ENCODE measurements around the gene EGFR. TPM values are rescaled to one million over a fixed set of nuclear protein-coding genes. Genes with fewer than 3 reads are reported as not detected.

The EGFR gene
- total RNA-seq, 1 experiment from 2014 or later: not detected

- Histone ChIP-seq H3K9me3 (ENCODE audit: low read length) (no peaks in the 10 kb centered on the region), H3K4me3 (ENCODE audit: low read length) (no peak overlapping the region), H3K36me3 (ENCODE audit: insufficient read depth, low read length) (no peaks in the 10 kb centered on the region), H3K27ac (ENCODE audit: low read length) (no peak overlapping the region), H2AFZ (ENCODE audit: low read length) (no peak overlapping the region), H3K79me2 (ENCODE audit: low read length) (no peaks in the 10 kb centered on the region), H3K27me3 (ENCODE audit: low read length) (no peaks in the 10 kb centered on the region), H3K4me1 (ENCODE audit: low read length) (peaks cover 8% of the 10 kb centered on the region), H3K9me2 (replicated peaks; ENCODE audit: insufficient read depth, low read length) (no peaks in the 10 kb centered on the region), H3K9ac (ENCODE audit: low read length) (no peak overlapping the region), H3K4me2 (ENCODE audit: low read depth, low read length, poor library complexity, severe bottlenecking) (no peak overlapping the region), H4K20me1 (ENCODE audit: insufficient read depth, low read depth, low read length) (no peaks in the 10 kb centered on the region)
- DNase-seq: no peak
Measured at GRCh38 chr7:55052081-55052480, 33.3 kb downstream of the EGFR start.

DNA sequence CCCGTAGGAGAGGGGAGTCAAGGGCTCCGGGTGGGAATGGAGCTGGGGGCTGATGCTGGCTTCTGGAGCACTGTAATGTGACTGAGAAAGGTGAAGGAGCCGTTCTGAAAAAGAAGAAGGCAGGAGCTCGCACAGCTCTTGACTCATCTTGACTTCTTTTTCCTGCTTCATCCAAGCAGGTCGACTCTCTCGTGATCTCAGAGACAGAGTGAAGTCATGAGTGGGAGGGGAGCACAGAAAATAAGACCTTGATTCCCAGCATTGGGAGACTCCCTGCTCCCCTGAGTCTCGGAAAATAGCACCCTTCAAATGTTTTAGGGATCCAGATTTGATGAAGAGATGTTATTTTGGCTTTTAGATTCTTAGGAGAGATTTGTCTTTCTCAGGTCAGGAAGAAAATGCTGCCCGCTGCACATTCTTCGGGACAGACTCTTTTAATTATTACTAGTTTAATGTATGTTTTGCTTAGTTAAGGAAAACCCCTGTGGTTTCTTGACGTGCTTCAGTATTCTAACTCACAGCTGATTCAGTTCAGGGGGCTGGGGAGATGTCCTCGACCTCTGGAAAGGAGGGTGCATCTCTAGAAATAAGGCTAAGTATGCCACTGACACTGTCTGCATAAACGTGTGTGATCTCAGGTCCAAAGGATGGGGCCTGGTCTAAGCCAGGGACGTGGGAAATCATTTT, 34.1 kb downstream of the EGFR start:
- Histone ChIP-seq H3K9me2 (replicated peaks; ENCODE audit: insufficient read depth, low read length) (no peaks in the 10 kb centered on the region), H3K4me1 (ENCODE audit: low read length) (peaks cover 8% of the 10 kb centered on the region), H3K4me2 (ENCODE audit: low read depth, low read length, poor library complexity, severe bottlenecking) (no peak overlapping the region), H3K36me3 (ENCODE audit: insufficient read depth, low read length) (no peaks in the 10 kb centered on the region), H4K20me1 (ENCODE audit: insufficient read depth, low read depth, low read length) (no peaks in the 10 kb centered on the region), H3K27me3 (ENCODE audit: low read length) (no peaks in the 10 kb centered on the region), H3K4me3 (ENCODE audit: low read length) (no peak overlapping the region), H2AFZ (ENCODE audit: low read length) (no peak overlapping the region), H3K79me2 (ENCODE audit: low read length) (no peaks in the 10 kb centered on the region), H3K9me3 (ENCODE audit: low read length) (no peaks in the 10 kb centered on the region), H3K9ac (ENCODE audit: low read length) (no peak overlapping the region), H3K27ac (ENCODE audit: low read length) (no peak overlapping the region)
- no peak for DNase-seq

- Histone ChIP-seq H3K27ac (ENCODE audit: low read length) (no peak overlapping the region), H3K4me3 (ENCODE audit: low read length) (no peak overlapping the region), H3K9me2 (replicated peaks; ENCODE audit: insufficient read depth, low read length) (no peaks in the 10 kb centered on the region), H4K20me1 (ENCODE audit: insufficient read depth, low read depth, low read length) (no peaks in the 10 kb centered on the region), H3K79me2 (ENCODE audit: low read length) (no peaks in the 10 kb centered on the region), H3K27me3 (ENCODE audit: low read length) (no peaks in the 10 kb centered on the region), H3K4me1 (ENCODE audit: low read length) (peaks cover 8% of the 10 kb centered on the region), H3K9me3 (ENCODE audit: low read length) (no peaks in the 10 kb centered on the region), H3K9ac (ENCODE audit: low read length) (no peak overlapping the region), H3K4me2 (ENCODE audit: low read depth, low read length, poor library complexity, severe bottlenecking) (no peak overlapping the region), H3K36me3 (ENCODE audit: insufficient read depth, low read length) (no peaks in the 10 kb centered on the region), H2AFZ (ENCODE audit: low read length) (no peak overlapping the region)
- no peak for DNase-seq
Measured at GRCh38 chr7:55053651-55054571, 35.1 kb downstream of the EGFR start.

DNA sequence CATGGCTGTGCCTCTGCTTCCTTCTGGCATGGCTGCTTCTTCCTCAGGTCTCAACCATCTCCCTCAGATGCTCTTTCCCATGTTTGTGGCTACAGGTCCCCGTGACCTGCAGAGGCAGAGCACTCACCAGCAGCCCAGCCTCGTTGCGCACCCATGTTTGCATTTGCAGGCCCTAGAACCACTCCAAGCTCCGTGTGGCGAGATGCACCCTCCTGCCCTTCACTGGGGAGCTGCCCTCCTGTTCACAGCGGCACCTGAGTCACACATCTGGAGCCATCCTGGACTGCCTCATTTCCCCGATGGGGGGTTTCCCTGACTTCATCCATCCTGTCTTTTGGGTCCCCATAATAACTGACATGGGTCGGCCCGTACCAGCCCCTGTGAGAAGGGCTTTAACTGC, 35.9 kb downstream of the EGFR start:
- no peak overlapping the region for H3K4me3 ChIP-seq (ENCODE audit: low read length)
- no peaks in the 10 kb centered on the region for H3K9me2 ChIP-seq (replicated peaks; ENCODE audit: insufficient read depth, low read length)
- H3K27ac ChIP-seq (ENCODE audit: low read length): no peak overlapping the region
- no peak overlapping the region for H3K9ac ChIP-seq (ENCODE audit: low read length)
- no peaks in the 10 kb centered on the region for H3K36me3 ChIP-seq (ENCODE audit: insufficient read depth, low read length)
- no peak overlapping the region for H2AFZ ChIP-seq (ENCODE audit: low read length)
- H3K27me3 ChIP-seq (ENCODE audit: low read length): no peaks in the 10 kb centered on the region
- no peaks in the 10 kb centered on the region for H3K79me2 ChIP-seq (ENCODE audit: low read length)
- H3K9me3 ChIP-seq (ENCODE audit: low read length): no peaks in the 10 kb centered on the region
- H3K4me1 ChIP-seq (ENCODE audit: low read length): peaks cover 8% of the 10 kb centered on the region
- DNase-seq: no peak
- H4K20me1 ChIP-seq (ENCODE audit: insufficient read depth, low read depth, low read length): no peaks in the 10 kb centered on the region
- no peak overlapping the region for H3K4me2 ChIP-seq (ENCODE audit: low read depth, low read length, poor library complexity, severe bottlenecking)

DNA sequence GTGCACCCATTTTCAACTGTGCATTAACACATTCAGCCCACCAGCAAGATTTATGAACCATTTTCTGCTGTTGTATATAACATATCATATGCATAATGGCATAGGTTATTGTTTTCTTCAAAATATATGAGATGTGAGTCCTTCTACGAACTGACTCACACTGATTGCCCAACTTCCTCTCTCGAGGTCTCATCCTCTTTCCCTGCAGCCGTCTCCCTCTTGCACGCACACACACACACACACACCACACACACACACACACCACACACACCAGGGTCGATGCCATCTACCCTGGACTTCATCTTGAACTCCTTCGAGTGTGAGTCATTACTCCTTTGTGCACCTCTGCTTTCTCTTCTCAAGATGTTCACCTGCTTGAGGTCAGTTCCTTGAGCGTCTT, 36.7 kb downstream of the EGFR start:
- no peaks in the 10 kb centered on the region for H3K9me2 ChIP-seq (replicated peaks; ENCODE audit: insufficient read depth, low read length)
- peaks cover 7% of the 10 kb centered on the region for H3K4me1 ChIP-seq (ENCODE audit: low read length)
- no peak overlapping the region for H3K4me3 ChIP-seq (ENCODE audit: low read length)
- H2AFZ ChIP-seq (ENCODE audit: low read length): no peak overlapping the region
- DNase-seq: no peak
- no peak overlapping the region for H3K9ac ChIP-seq (ENCODE audit: low read length)
- H3K79me2 ChIP-seq (ENCODE audit: low read length): no peaks in the 10 kb centered on the region
- no peaks in the 10 kb centered on the region for H3K36me3 ChIP-seq (ENCODE audit: insufficient read depth, low read length)
- no peaks in the 10 kb centered on the region for H4K20me1 ChIP-seq (ENCODE audit: insufficient read depth, low read depth, low read length)
- H3K9me3 ChIP-seq (ENCODE audit: low read length): no peaks in the 10 kb centered on the region
- H3K27me3 ChIP-seq (ENCODE audit: low read length): no peaks in the 10 kb centered on the region
- H3K4me2 ChIP-seq (ENCODE audit: low read depth, low read length, poor library complexity, severe bottlenecking): no peak overlapping the region
- H3K27ac ChIP-seq (ENCODE audit: low read length): no peak overlapping the region

DNA sequence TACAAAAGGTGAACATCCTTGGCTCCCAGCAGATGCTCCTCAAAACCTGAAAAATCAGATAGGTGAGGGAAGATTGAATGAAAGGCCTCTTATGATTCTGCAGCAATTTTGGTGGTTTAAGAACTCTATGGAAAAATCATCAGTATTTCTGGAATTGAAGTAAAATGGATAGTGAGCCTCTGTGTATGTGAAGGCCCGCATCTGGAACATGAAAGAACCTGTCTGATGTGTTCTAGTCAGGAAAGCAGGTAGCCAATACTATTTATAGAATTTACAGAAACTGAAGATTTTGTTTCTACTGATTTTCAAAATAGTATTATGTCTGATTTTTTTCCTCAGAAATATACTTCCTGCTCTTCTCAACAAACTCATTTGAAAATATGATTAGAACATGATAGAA, 37.3 kb downstream of the EGFR start:
- Histone ChIP-seq H2AFZ (ENCODE audit: low read length) (no peak overlapping the region), H4K20me1 (ENCODE audit: insufficient read depth, low read depth, low read length) (no peaks in the 10 kb centered on the region), H3K9me3 (ENCODE audit: low read length) (no peaks in the 10 kb centered on the region), H3K4me3 (ENCODE audit: low read length) (no peak overlapping the region), H3K9me2 (replicated peaks; ENCODE audit: insufficient read depth, low read length) (no peaks in the 10 kb centered on the region), H3K27ac (ENCODE audit: low read length) (no peak overlapping the region), H3K27me3 (ENCODE audit: low read length) (no peaks in the 10 kb centered on the region), H3K4me2 (ENCODE audit: low read depth, low read length, poor library complexity, severe bottlenecking) (no peak overlapping the region), H3K36me3 (ENCODE audit: insufficient read depth, low read length) (no peaks in the 10 kb centered on the region), H3K79me2 (ENCODE audit: low read length) (no peaks in the 10 kb centered on the region), H3K9ac (ENCODE audit: low read length) (no peak overlapping the region), H3K4me1 (ENCODE audit: low read length) (peaks cover 1% of the 10 kb centered on the region)
- DNase-seq: no peak

GRCh38 chr7:55056577-55057480, 38.0 kb downstream of the EGFR start:
- Histone ChIP-seq H3K9ac (ENCODE audit: low read length) (no peak overlapping the region), H3K36me3 (ENCODE audit: insufficient read depth, low read length) (no peaks in the 10 kb centered on the region), H3K79me2 (ENCODE audit: low read length) (no peaks in the 10 kb centered on the region), H3K4me3 (ENCODE audit: low read length) (no peak overlapping the region), H3K9me2 (replicated peaks; ENCODE audit: insufficient read depth, low read length) (no peaks in the 10 kb centered on the region), H3K4me2 (ENCODE audit: low read depth, low read length, poor library complexity, severe bottlenecking) (no peak overlapping the region), H2AFZ (ENCODE audit: low read length) (no peak overlapping the region), H4K20me1 (ENCODE audit: insufficient read depth, low read depth, low read length) (no peaks in the 10 kb centered on the region), H3K9me3 (ENCODE audit: low read length) (no peaks in the 10 kb centered on the region), H3K4me1 (ENCODE audit: low read length) (no peaks in the 10 kb centered on the region), H3K27ac (ENCODE audit: low read length) (no peak overlapping the region), H3K27me3 (ENCODE audit: low read length) (no peaks in the 10 kb centered on the region)
- no peak for DNase-seq

DNA sequence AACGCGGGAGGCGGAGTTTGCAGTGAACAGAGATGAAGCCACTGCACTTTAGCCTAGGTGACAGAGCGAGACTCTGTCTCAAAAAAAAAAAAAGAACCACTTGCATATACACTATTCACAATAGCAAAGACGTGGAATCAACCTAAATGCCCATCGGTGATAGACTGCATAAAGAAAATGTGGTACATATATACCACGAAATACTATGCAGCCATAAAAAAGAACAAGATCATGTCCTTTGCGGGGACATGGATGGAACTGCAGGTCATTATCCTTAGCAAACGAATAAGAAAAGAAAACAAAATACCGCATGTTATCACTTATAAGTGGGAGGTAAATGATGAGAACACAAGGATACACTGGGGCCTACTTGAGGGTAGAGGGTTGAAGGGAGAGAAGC, 39.5 kb downstream of the EGFR start:
- Histone ChIP-seq H3K27me3 (ENCODE audit: low read length) (no peaks in the 10 kb centered on the region), H3K4me3 (ENCODE audit: low read length) (no peak overlapping the region), H3K27ac (ENCODE audit: low read length) (no peak overlapping the region), H3K9ac (ENCODE audit: low read length) (no peak overlapping the region), H3K79me2 (ENCODE audit: low read length) (no peaks in the 10 kb centered on the region), H3K9me3 (ENCODE audit: low read length) (no peaks in the 10 kb centered on the region), H2AFZ (ENCODE audit: low read length) (no peak overlapping the region), H3K9me2 (replicated peaks; ENCODE audit: insufficient read depth, low read length) (no peaks in the 10 kb centered on the region), H4K20me1 (ENCODE audit: insufficient read depth, low read depth, low read length) (no peaks in the 10 kb centered on the region), H3K36me3 (ENCODE audit: insufficient read depth, low read length) (no peaks in the 10 kb centered on the region), H3K4me2 (ENCODE audit: low read depth, low read length, poor library complexity, severe bottlenecking) (no peak overlapping the region), H3K4me1 (ENCODE audit: low read length) (no peaks in the 10 kb centered on the region)
- DNase-seq: no peak
